H1 (cell line): ENCODE results near the gene IL17REL. TPM values are rescaled to one million over a fixed set of nuclear protein-coding genes. Genes with fewer than 3 reads are reported as not detected.
"Not testable (repeated sequence)": the region's sequence is repeated elsewhere in the genome, so short reads cannot be mapped to it uniquely, and the experiment has no call there.

Experiments used
- CTCF ChIA-PET: fragments of 300-600 bp; sonication (Branson Sonifier 250); formaldehyde crosslinking; loops from one replicate; lab custom pipeline; 2021; ENCODE audit not compliant: partially characterized antibody; lab: Charles Lee
- POLR2A ChIA-PET: fragments of 300-600 bp; sonication (Branson Sonifier 250); formaldehyde crosslinking; loops from one replicate; lab custom pipeline; 2021; ENCODE audit warnings: inconsistent platforms; ENCODE audit not compliant: partially characterized antibody; lab: Charles Lee
- DNase-seq, 2 experiments: peaks; one replicate each; pipeline versions ENCODE4 v3.0.0 to v3.0.0-alpha.2; 2010 to 2022; ENCODE audit warnings: low spot score in 2 of 2, low read depth in 1 of 2, mixed read lengths in 1 of 2
- FAIRE-seq: peaks from 2 replicates; lab custom pipeline; 2011; peaks lifted over from hg19 to GRCh38; lab: Jason Lieb, UNC
- H2AFZ ChIP-seq: 2 replicates; pipeline ENCODE4 v1.8.1; 2012; ENCODE audit warnings: low read length, inconsistent platforms
- H2AK5ac ChIP-seq: 2 replicates; pipeline ENCODE4 v1.6.1; 2013; ENCODE audit warnings: low read depth, low read length
- H2BK120ac ChIP-seq: replicated peaks from 2 replicates; pipeline ENCODE3; 2013; ENCODE audit warnings: low read depth, low read length, inconsistent platforms
- H2BK12ac ChIP-seq: 2 replicates; pipeline ENCODE4 v1.6.1; 2013; ENCODE audit warnings: low read depth, low read length
- H2BK15ac ChIP-seq: 2 replicates; pipeline ENCODE4 v1.6.1; 2013; ENCODE audit warnings: low read length
- H2BK20ac ChIP-seq: 2 replicates; pipeline ENCODE4 v1.6.1; 2013; ENCODE audit warnings: low read length
- H2BK5ac ChIP-seq: 2 replicates; pipeline ENCODE4 v1.6.1; 2013; ENCODE audit warnings: low read depth, low read length
- H3K14ac ChIP-seq: 2 replicates; pipeline ENCODE4 v1.6.1; 2013; ENCODE audit warnings: inconsistent platforms; ENCODE audit not compliant: insufficient read length
- H3K18ac ChIP-seq: 2 replicates; pipeline ENCODE4 v1.6.1; 2013; ENCODE audit warnings: low read length; ENCODE audit errors: extremely low read depth
- H3K23ac ChIP-seq: 2 replicates; pipeline ENCODE4 v1.6.1; 2013; ENCODE audit warnings: inconsistent platforms; ENCODE audit not compliant: insufficient read length
- H3K23me2 ChIP-seq: 2 replicates; pipeline ENCODE4 v1.6.1; 2013; ENCODE audit warnings: low read depth, low read length
- H3K27ac ChIP-seq: 2 replicates; pipeline ENCODE4 v1.6.1; 2011; ENCODE audit warnings: low read depth, low read length, inconsistent platforms
- H3K27me3 ChIP-seq, 4 experiments: replicated peaks in 1 of 4; 1 replicate in 1 of 4; 2 replicates in 3 of 4; pipeline versions ENCODE4 v1.6.1 to v1.8.1; 2011 to 2013; ENCODE audit warnings: low read length in 3 of 4, mild to moderate bottlenecking in 3 of 4, inconsistent platforms in 2 of 4, mixed read lengths in 2 of 4, moderate library complexity in 1 of 4; ENCODE audit not compliant: control insufficient read depth in 3 of 4, insufficient read depth in 3 of 4; ENCODE audit errors: extremely low read depth in 1 of 4
- H3K36me3 ChIP-seq, 4 experiments: 2 replicates each; pipeline versions ENCODE4 v1.6.1 to v1.8.1; 2011 to 2013; ENCODE audit warnings: mild to moderate bottlenecking in 4 of 4, low read length in 3 of 4, moderate library complexity in 2 of 4, control low read depth in 1 of 4, inconsistent platforms in 1 of 4; ENCODE audit not compliant: insufficient read depth in 4 of 4, control insufficient read depth in 2 of 4
- H3K4ac ChIP-seq: replicated peaks from 2 replicates; pipeline ENCODE3; 2013; ENCODE audit warnings: low read length, low read depth, mixed read lengths, inconsistent platforms; ENCODE audit not compliant: insufficient read length
- H3K4me1 ChIP-seq, 4 experiments: replicated peaks in 1 of 4; 1 replicate in 1 of 4; 2 replicates in 3 of 4; pipeline versions ENCODE4 v1.6.1 to v1.8.1; 2011 to 2013; ENCODE audit warnings: low read length in 3 of 4, inconsistent platforms in 2 of 4, mixed read lengths in 1 of 4; ENCODE audit not compliant: insufficient read depth in 4 of 4, control insufficient read depth in 3 of 4
- H3K4me2 ChIP-seq, 2 experiments: 2 replicates each; pipeline versions ENCODE4 v1.6.1 to v1.8.1; 2011 to 2013; ENCODE audit warnings: low read depth in 2 of 2, low read length in 2 of 2, control low read depth in 1 of 2, inconsistent platforms in 1 of 2, mild to moderate bottlenecking in 1 of 2; ENCODE audit not compliant: insufficient read depth in 1 of 2
- H3K4me3 ChIP-seq, 4 experiments: fragments of 200-600, 300-600 bp in 1 of 4; sonication (generic), shearing (Covaris generic), sonication (Bioruptor Twin) in 1 of 4; 2 replicates each; pipeline versions ENCODE4 v1.5.1 to v1.8.1; 2011 to 2016; ENCODE audit warnings: low read length in 4 of 4, low read depth in 3 of 4, control low read depth in 2 of 4, inconsistent platforms in 2 of 4, mild to moderate bottlenecking in 2 of 4, mixed read lengths in 1 of 4, moderate library complexity in 1 of 4; ENCODE audit not compliant: insufficient read depth in 2 of 4; ENCODE audit errors: extremely low read depth in 1 of 4
- H3K56ac ChIP-seq: replicated peaks from 2 replicates; pipeline ENCODE3; 2013; ENCODE audit warnings: low read depth, mild to moderate bottlenecking, mixed read lengths, low read length, inconsistent platforms; ENCODE audit not compliant: insufficient read length
- H3K79me1 ChIP-seq: 2 replicates; pipeline ENCODE4 v1.6.1; 2013; ENCODE audit warnings: low read depth, low read length, control low read depth
- H3K79me2 ChIP-seq, 2 experiments: 2 replicates each; pipeline versions ENCODE4 v1.6.1 to v1.8.1; 2012 to 2013; ENCODE audit warnings: low read length in 2 of 2, mild to moderate bottlenecking in 2 of 2, inconsistent platforms in 1 of 2; ENCODE audit not compliant: insufficient read depth in 2 of 2, control insufficient read depth in 1 of 2
- H3K9ac ChIP-seq, 4 experiments: replicated peaks in 1 of 4; 1 replicate in 1 of 4; 2 replicates in 3 of 4; pipeline versions ENCODE4 v1.6.1 to v1.8.1; 2011 to 2013; ENCODE audit warnings: low read depth in 3 of 4, low read length in 3 of 4, control low read depth in 2 of 4, mild to moderate bottlenecking in 2 of 4, moderate library complexity in 2 of 4, inconsistent platforms in 1 of 4; ENCODE audit errors: extremely low read depth in 1 of 4
- H3K9me3 ChIP-seq, 2 experiments: 2 replicates each; pipeline versions ENCODE4 v1.6.1 to v1.8.1; 2012 to 2013; ENCODE audit warnings: mild to moderate bottlenecking in 2 of 2, moderate library complexity in 2 of 2, control low read depth in 1 of 2, inconsistent platforms in 1 of 2, low read depth in 1 of 2, low read length in 1 of 2, mixed read lengths in 1 of 2; ENCODE audit not compliant: insufficient read depth in 2 of 2
- H4K20me1 ChIP-seq, 2 experiments: replicated peaks in 1 of 2; 2 replicates each; pipeline versions ENCODE3 to v1.8.1; 2011 to 2013; ENCODE audit warnings: inconsistent platforms in 2 of 2, low read length in 2 of 2, mild to moderate bottlenecking in 1 of 2; ENCODE audit not compliant: insufficient read depth in 2 of 2, control insufficient read depth in 1 of 2
- H4K5ac ChIP-seq: 2 replicates; pipeline ENCODE4 v1.6.1; 2013; ENCODE audit warnings: low read length, low read depth, mixed read lengths, inconsistent platforms; ENCODE audit not compliant: insufficient read length
- H4K8ac ChIP-seq: 2 replicates; pipeline ENCODE4 v1.8.0; 2013; ENCODE audit warnings: mild to moderate bottlenecking, moderate library complexity, low read length, inconsistent platforms; ENCODE audit not compliant: insufficient read depth; ENCODE audit errors: extremely low read depth
- H4K91ac ChIP-seq: replicated peaks from 2 replicates; pipeline ENCODE3; 2013; ENCODE audit warnings: low read length, mixed read lengths, inconsistent platforms; ENCODE audit not compliant: insufficient read length
- EGR1 ChIP-seq: IDR thresholded peaks from 2 replicates; pipeline ENCODE4 v1.6.1; 2011; ENCODE audit warnings: low read depth, low read length, borderline replicate concordance
- KDM5A ChIP-seq: fragments of 200-600 bp; IDR thresholded peaks from 2 replicates; pipeline ENCODE4 v1.7.1; 2012; ENCODE audit warnings: mild to moderate bottlenecking, low read length, inconsistent platforms, mixed read lengths
- TAF7 ChIP-seq: optimal IDR thresholded peaks from 2 replicates; pipeline ENCODE3; 2011; ENCODE audit warnings: low read depth, mild to moderate bottlenecking, inconsistent platforms, low read length, moderate library complexity, borderline replicate concordance
- WGBS, 2 experiments: shearing (Covaris generic) in 1 of 2; methylation state at CpG; one replicate each; pipeline versions ENCODE4 v1.1.6 to v1.1.7; 2013 to 2015; ENCODE audit warnings: low lambda C conversion rate in 2 of 2, mixed read lengths in 2 of 2, inconsistent platforms in 1 of 2, low coverage in 1 of 2, missing lambda C conversion rate in 1 of 2; ENCODE audit not compliant: insufficient replicate concordance in 2 of 2, insufficient coverage in 1 of 2, insufficient read length in 1 of 2; ENCODE audit errors: extremely low coverage in 1 of 2, missing lambda C conversion rate in 1 of 2; 5-methylcytosine and 5-hydroxymethylcytosine counted together
- polyA plus RNA-seq, 7 experiments: library from polyadenylated mRNA; depleted of rRNA in 3 of 7; stranded (reverse) in 5 of 7; unstranded in 2 of 7; fragments of >200 nt in 5 of 7; fragments of 200-250 nt in 2 of 7; gene quantifications; 1 replicate in 5 of 7; 2 replicates in 1 of 7; 4 replicates in 1 of 7; pipeline versions ENCODE4 v1.2.1 to v1.2.3, GENCODE V29; 2011 to 2013; ENCODE audit warnings: missing spikeins in 2 of 7, mixed read lengths in 2 of 7
- total RNA-seq: library from RNA; stranded (reverse); fragmentation: NEBNext Ultra II Directional; extraction: Animal tissue kit (Norgen Biotek cat#: 25700); gene quantifications from 2 replicates; pipeline ENCODE4 v1.2.1, GENCODE V29; 2021

Gene IL17REL
- total and polyA plus RNA-seq, 2 of the 8 experiments (the other 6 are each of a cell fraction or from before 2014, with no cell fraction given), result 0.15 to 0.20 TPM

GRCh38 chr22:49983148-49984042 is 29.2 kb downstream of the IL17REL start (continued):
- no peak for TF ChIP-seq KDM5A
- TF ChIP-seq EGR1, result peak; percentile 75; the same call in 1 of the 2 replicates
- no peak for TF ChIP-seq TAF7
- TF ChIP-seq, all 59 proteins: peak for 9

GRCh38 chr22:49981799-49982198 is 30.8 kb downstream of the IL17REL start:
- not testable (repeated sequence) for H3K4me1 ChIP-seq, H3K27ac ChIP-seq, H3K79me2 ChIP-seq, H4K20me1 ChIP-seq, H4K91ac ChIP-seq, FAIRE-seq, H3K56ac ChIP-seq, H2BK5ac ChIP-seq, H3K18ac ChIP-seq, H3K14ac ChIP-seq, H2AK5ac ChIP-seq, H3K79me1 ChIP-seq, H3K23ac ChIP-seq, H2BK12ac ChIP-seq, DNase-seq, H3K36me3 ChIP-seq, H2BK15ac ChIP-seq, H3K4me3 ChIP-seq, H3K4ac ChIP-seq, H2BK20ac ChIP-seq, H3K4me2 ChIP-seq, H4K8ac ChIP-seq, H3K9me3 ChIP-seq, H2AFZ ChIP-seq, H4K5ac ChIP-seq, H3K9ac ChIP-seq, H3K23me2 ChIP-seq, H2BK120ac ChIP-seq
- WGBS, 2 experiments, result 90% methylated on average over 7 of the region's 7 CpGs; no CpG with 5 or more reads in 1 of the 2 experiments
- peaks cover 4 to 18% (median 13%) of the 10 kb centered on the region in 4 experiments for H3K27me3 ChIP-seq
- ChIA-PET POLR2A (interaction anchor here (1.7 kb wide), 1 partner anchor 10 kb away, joined by 4 read pairs; no protein-coding TSS in a partner anchor), CTCF (interaction anchor here (0.9 to 8.1 kb wide), 9 partner anchors 12 to 83 kb away, joined by 3 to 83 read pairs (median 4); no protein-coding TSS in a partner anchor)
